Globus pallidus (tissue), 1 donor: Measurements from ENCODE around the gene PHRF1.
"Not testable (repeated sequence)": the region's sequence is repeated elsewhere in the genome, so short reads cannot be mapped to it uniquely, and the experiment has no call there.

Experiments used
- DNase-seq: peaks from one replicate; pipeline ENCODE4 v3.0.0-alpha.2; 2015; ENCODE audit warnings: low spot score

PHRF1 gene

GRCh38 chr11:573146-573759, 3.0 kb upstream of the PHRF1 start:
- DNase-seq = no peak

- DNase-seq = not testable (repeated sequence)
These were observed 2.2 kb upstream of the PHRF1 start for GRCh38 chr11:574031-574570.

- no peak for DNase-seq
These were observed 1.5 kb upstream of the PHRF1 start for GRCh38 chr11:574632-575312.

GRCh38 chr11:575313-575995, 816 bp upstream of the PHRF1 start:
- no peak for DNase-seq

GRCh38 chr11:576811-577610, 741 bp downstream of the PHRF1 start:
- no peak for DNase-seq

GRCh38 chr11:577611-577894, 1.3 kb downstream of the PHRF1 start:
- DNase-seq = no peak

GRCh38 chr11:578276-579035, 2.2 kb downstream of the PHRF1 start:
- no peak for DNase-seq

- DNase-seq = no peak
These were observed 3.7 kb downstream of the PHRF1 start for GRCh38 chr11:579830-580601.

GRCh38 chr11:581342-581741, 5.1 kb downstream of the PHRF1 start:
- no peak for DNase-seq

- DNase-seq = no peak
These were observed 5.5 kb downstream of the PHRF1 start for GRCh38 chr11:581752-582151.

- no peak for DNase-seq
These were observed 8.0 kb downstream of the PHRF1 start for GRCh38 chr11:584287-584686.

- no peak for DNase-seq
These were observed 10.4 kb downstream of the PHRF1 start for GRCh38 chr11:586376-587316.

- DNase-seq = no peak
These were observed 11.3 kb downstream of the PHRF1 start for GRCh38 chr11:587546-587945.

- DNase-seq = no peak
These were observed 11.7 kb downstream of the PHRF1 start for GRCh38 chr11:587978-588380.

- no peak for DNase-seq
These were observed 13.5 kb downstream of the PHRF1 start for GRCh38 chr11:589798-590197.

GRCh38 chr11:590997-591396, 14.7 kb downstream of the PHRF1 start:
- no peak for DNase-seq

GRCh38 chr11:592501-592900, 16.2 kb downstream of the PHRF1 start:
- DNase-seq = no peak

GRCh38 chr11:592918-593317, 16.6 kb downstream of the PHRF1 start:
- no peak for DNase-seq

GRCh38 chr11:593347-593746, 17.1 kb downstream of the PHRF1 start:
- no peak for DNase-seq

GRCh38 chr11:595400-595799, 19.1 kb downstream of the PHRF1 start:
- DNase-seq = no peak
